Astrocyte of the cerebellum (primary cell): ENCODE data around the gene CHD2.

Source experiments
- DNase-seq: peaks from one replicate; pipeline ENCODE4 v3.0.0-alpha.2; 2011; ENCODE audit warnings: low read depth
- H3K4me3 ChIP-seq: 2 replicates; pipeline ENCODE4 v1.5.1; 2011; ENCODE audit warnings: mild to moderate bottlenecking, low read depth, low read length, moderate library complexity
- in situ Hi-C: cut with HindIII; loops from 2 replicates; pipeline ENCODE4 v1.10.0; 2017; ENCODE audit warnings: low sequenced_read_pairs
- TF ChIP-seq, protein P1 (sequence below): IDR thresholded peaks from 2 replicates; pipeline ENCODE4 v1.5.1; 2012; ENCODE audit warnings: low read length, low read depth, moderate library complexity, mild to moderate bottlenecking; ENCODE audit errors: missing control alignments

The CHD2 gene

DNA sequence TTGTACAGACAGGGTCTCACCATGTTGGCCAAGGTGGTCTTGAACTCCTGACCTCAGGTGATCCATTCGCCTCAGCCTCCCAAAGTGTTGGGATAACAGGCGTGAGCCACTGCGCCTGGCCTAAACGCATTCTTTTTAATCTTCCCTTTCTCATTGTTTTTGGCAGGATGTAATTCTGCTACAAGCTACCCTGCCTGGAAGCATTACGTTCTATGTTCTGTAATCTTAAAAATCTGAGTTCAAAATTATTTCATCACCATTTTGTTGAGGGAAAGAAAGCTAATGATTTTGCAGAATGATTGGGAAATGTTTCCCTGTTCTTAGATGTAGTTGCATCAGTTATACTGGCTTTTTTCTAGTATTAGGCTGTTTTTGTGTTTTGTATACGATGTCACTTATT is 117.4 kb downstream of the CHD2 start:
- no peak for DNase-seq

DNA sequence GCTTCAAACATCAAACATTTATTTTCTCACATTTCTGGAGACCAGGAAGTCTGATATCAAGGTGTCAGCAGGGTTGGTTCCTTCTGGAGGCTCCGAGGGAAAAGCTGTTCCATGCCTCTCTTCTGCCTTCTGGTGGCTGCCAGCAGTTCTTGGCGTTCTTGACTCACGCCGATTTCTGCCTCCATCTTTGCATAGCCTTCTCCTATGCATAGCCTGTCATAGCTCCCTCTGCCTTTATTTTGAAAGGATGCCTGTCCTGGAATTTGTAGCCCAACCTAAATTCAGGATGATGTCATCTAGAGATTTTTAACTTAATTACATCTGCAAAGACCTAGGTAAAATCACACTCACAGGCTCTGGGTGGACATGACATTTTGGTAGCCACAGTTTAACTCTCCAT is 118.5 kb downstream of the CHD2 start:
- TF ChIP-seq, protein P1, sequence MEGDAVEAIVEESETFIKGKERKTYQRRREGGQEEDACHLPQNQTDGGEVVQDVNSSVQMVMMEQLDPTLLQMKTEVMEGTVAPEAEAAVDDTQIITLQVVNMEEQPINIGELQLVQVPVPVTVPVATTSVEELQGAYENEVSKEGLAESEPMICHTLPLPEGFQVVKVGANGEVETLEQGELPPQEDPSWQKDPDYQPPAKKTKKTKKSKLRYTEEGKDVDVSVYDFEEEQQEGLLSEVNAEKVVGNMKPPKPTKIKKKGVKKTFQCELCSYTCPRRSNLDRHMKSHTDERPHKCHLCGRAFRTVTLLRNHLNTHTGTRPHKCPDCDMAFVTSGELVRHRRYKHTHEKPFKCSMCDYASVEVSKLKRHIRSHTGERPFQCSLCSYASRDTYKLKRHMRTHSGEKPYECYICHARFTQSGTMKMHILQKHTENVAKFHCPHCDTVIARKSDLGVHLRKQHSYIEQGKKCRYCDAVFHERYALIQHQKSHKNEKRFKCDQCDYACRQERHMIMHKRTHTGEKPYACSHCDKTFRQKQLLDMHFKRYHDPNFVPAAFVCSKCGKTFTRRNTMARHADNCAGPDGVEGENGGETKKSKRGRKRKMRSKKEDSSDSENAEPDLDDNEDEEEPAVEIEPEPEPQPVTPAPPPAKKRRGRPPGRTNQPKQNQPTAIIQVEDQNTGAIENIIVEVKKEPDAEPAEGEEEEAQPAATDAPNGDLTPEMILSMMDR = peak; percentile 30
- in situ Hi-C loops = no loop called here
- H3K4me3 ChIP-seq = no peak overlapping the region
- DNase-seq = no peak

More for the DNA sequence above, 117.4 kb downstream of the CHD2 start:
- H3K4me3 ChIP-seq = no peak overlapping the region
- TF ChIP-seq, protein P1 = no peak
- in situ Hi-C loops = no loop called here

DNA sequence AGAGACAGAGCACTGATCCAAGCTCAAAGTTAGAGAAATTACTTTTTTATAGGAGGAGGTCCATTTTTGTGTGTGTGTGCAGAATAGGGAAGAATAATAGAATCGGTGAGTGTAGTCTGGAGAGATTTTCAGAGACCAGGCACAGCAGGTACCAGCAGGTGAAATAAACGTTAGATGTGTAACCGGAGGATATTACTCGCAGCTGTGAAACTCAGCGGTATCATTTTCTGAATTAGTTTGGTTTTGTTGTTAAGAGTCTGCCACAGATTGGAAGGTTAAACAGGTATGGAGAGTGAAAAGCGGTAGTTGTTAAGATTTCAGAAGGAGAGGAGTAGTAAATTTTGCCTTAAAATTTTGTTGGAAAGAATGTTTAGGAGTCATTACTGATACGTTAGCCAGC is 119.0 kb downstream of the CHD2 start:
- DNase-seq = no peak
- TF ChIP-seq, protein P1 = no peak
- H3K4me3 ChIP-seq = no peak overlapping the region
- in situ Hi-C loops = no loop called here

DNA sequence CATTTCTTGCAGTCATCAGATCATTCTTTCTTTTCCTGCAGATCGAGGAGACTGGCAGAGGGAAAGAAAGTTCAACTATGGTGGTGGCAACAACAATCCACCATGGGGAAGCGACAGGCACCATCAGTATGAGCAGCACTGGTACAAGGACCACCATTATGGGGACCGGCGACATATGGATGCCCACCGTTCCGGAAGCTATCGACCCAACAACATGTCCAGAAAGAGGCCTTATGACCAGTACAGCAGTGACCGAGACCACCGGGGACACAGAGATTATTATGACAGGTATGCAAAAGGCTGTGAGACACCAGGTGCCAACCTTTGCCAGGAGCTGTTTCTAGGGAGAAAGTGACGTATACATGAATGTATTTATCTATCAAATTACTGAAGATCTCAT is 119.8 kb downstream of the CHD2 start:
- TF ChIP-seq, protein P1 = no peak
- in situ Hi-C loops = no loop called here
- no peak for DNase-seq
- H3K4me3 ChIP-seq = no peak overlapping the region

DNA sequence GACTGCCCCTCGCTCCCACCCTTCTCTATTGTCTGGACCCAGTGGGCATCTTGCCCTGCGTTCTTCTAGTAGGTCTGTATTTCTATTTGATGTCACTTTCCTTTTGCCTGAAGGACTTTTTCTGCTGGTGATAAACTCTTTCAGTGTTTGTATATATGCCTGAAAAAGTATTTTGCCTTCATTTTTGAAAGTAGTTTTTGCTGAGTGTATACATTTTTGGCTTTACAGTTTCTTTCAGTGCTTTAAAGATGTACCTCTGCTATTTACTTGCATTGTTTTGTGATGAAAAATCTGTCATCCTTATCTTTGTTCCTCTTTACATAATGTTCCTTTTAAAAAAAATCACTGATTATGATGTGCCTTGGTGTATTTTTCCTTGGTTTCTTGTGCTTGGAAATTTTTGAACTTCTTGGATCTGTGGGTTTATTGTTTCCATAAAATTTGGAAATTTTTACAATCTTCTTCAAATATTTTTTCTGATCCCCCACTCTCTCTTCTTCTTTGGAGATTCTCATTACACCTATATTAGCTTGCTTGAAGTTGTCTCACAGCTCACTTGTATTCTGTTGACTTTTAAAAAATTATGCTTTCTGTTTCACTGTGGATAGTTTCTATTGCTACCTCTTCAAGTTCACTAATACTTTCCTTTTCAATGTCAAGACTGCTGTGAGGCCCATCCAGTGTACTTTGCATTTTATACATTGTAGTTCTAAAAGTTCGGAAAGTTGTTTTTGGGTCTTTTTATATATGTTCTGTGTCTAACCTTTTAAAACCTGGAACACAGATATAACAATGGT is 121.0 kb downstream of the CHD2 start:
- TF ChIP-seq, protein P1 = no peak
- in situ Hi-C loops = no loop called here
- DNase-seq = no peak
- H3K4me3 ChIP-seq = no peak overlapping the region

DNA sequence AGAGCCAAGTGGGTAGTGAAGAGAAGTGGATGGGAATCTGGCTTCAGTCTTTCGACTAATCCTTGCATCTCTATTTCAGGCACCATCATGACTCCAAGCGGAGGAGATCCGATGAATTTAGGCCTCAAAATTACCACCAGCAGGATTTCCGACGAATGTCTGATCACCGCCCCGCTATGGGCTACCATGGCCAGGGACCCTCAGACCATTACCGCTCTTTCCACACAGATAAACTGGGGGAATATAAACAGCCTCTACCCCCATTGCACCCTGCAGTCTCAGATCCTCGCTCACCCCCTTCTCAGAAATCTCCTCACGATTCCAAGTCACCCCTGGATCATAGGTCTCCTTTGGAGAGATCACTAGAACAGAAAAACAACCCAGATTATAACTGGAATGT is 124.2 kb downstream of the CHD2 start:
- TF ChIP-seq, protein P1 = no peak
- no peak for DNase-seq
- H3K4me3 ChIP-seq = no peak overlapping the region
- in situ Hi-C loops = no loop called here
